Limb (tissue), 2 donors: Measurements from ENCODE around the gene PRR7.
"Not testable (repeated sequence)": the region's sequence is repeated elsewhere in the genome, so short reads cannot be mapped to it uniquely, and the experiment has no call there.

Experiments
- DNase-seq, 2 donors: peaks; one replicate each; pipeline ENCODE4 v3.0.0-alpha.2; 2016; ENCODE audit errors: extremely low spot score in 2 of 2

PRR7 gene

DNA sequence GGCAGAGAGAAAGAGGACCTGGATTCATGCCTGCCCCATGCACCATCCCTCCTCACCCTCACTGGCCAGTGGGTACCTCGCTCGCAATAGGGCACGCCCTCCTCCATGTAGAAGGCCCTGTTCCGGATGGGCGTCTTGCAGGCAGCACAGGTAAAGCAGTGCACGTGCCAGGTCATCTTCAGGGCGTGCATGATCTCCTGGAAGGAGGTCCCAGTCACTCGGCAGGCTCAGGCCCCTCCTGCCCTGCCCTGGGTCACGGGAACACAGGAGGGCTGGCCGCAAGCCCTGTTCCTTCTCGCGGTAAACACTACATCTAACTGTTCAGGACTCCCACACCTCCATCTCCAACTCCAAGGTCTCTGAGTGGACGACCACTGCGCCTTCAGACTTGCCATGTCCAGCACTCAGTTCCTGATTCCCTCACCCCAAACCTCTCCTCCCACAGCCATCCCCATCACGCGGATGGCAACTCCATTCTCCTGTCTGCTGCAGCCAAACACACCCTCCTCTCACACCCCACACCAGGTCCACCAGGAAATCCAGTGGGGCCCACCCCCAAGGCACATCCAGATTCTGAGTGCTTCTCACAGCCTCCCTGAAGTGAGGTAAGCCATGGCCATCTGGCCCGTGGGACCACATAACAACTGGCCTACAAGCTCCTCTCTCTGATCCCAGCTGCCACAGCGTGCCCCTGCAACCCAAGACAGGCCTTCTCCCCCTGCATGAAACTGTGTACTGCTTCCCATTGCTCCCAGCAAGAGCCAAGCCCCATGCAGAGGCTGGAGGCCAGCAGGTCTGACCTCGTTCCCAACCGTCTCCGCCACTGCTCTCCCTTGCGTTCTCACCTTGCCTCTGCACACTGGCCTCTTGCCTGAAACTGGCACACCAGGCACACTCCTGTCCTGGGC lies 37.6 kb downstream of the PRR7 start:
- DNase-seq, result no peak

DNA sequence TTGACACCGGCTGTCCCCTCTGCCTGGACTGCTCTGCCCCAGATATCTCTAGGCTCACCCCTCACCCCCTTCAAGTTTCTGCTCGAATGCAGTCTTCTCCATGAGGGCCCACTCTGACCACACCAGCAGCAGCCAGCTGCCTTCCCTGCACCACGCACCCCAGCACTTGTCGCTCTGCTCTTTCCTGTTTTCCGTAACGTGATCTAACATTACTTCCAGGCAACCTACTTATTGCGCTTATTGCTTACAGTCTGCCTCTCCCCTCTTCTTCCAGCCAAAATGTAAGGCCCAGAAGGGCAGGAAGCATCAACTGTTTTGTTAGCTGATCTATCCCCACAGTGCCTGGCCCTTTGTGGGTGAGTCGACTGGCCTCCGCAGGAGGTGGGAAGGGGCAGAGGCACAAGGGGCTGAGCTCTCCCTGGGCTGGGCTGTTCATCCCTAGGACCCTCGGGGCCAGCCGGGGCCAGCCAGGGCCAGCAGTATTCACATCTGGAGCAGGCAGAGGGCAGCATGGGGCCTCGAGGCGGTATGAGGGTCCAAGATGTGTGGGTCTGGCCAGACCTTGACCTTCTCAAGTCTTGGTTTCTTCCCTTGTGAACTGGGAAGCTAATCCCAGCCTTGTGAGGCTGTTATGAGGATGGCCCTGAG lies 38.4 kb downstream of the PRR7 start:
- no peak for DNase-seq

DNA sequence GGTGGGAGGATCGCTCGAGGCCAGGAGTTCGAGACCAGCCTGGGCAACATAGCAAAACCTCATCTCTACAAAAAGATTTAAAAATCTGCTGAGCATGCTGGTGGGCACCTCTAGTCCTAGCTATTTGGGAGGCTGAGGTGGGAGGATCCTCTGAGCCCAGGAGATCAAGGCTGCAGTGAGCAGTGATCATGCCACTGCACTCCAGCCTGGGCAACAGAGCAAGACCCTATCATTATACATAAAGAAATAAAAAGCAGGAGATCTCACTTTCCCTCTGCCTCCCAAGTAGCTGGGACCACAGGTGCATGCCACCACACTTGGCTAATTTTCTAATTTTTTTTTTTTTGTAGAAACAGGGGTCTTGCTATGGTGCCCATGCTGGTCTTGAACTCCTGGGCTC lies 39.1 kb downstream of the PRR7 start:
- not testable (repeated sequence) for DNase-seq

DNA sequence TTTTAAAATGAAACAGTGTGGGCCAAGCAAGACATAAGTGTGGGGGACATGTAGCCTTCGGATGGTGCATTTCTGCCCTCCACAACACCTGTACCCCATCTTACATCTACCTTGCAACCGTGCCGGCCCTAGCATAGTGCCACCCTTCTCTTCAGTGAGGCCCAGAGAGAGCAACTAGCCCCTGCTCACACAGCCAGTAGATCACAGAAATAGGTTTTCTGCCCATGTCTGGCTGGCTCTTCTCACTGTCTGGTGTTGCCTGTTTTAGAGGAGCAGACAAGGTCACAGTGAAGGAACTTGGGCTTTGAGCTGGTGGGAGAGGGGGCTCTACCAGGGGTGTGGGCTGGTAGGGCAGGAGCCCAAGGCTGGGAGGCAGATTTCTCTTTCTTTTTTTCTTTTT lies 39.6 kb downstream of the PRR7 start:
- DNase-seq, result no peak

DNA sequence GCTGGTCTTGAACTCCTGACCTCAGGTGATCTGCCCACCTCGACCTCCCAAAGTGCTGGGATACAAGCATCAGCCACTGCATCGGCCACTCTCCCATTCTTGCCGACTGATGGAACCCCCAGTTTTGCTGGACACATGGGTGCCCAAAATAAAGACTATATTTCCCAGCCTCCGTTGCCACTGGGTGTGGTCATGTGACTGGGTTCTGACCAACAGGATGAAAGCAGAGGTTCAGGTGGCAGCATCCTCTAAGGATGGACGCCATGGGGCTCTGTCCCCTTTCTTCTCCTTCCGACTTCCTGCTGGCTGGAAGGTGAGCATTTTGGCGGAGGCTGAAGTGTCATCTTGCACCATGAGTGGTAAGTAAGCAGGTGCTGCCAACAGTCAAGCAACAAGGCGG lies 40.5 kb downstream of the PRR7 start:
- DNase-seq, result no peak

DNA sequence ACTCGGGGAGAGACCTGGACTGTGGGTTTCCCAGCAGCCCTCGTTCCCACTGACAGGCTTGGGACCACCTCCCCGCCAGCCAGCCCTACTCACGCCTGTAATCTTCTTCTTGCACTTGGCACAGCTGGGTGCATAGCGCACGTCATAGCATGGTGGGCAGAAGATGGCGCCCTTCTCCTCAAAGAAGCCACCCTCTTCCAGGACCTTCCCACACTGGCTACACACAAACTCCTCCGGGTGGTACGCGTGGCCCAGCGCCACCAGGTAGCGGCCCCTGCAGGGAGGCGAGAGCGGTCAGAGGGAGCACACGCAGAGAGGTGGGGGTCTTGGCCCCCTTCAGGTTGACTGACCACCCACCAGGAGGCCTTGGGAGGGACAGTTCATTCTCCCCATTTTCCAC lies 41.4 kb downstream of the PRR7 start:
- no peak for DNase-seq

DNA sequence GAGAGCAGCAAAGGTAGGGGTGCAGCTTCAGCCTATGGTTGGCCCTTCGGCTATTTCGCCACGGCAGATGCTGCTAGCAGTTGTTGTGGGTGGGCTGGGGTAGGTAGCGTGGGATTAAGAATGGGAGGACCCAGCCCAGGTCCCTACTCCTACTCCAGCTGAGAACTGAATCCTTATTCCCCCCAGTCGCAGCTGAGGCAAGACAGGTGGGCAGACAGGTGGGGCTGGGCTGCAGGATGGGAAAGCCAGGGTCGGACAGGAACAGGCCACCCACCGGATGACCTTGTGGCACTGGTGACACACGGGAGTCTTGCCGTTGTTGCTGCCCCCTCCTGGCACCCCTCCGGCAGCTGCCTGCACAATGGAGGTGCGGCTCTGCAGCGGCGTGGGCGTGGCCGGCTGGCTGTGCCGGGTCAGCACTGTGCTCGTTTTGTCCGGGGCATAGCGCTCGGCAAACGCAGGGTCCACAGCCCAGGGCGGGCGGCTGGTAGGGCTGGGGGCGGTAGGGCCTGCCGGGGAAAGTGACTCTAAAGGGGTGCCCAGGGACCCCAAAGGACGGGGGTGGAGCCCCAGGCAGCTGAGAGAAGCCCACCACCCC lies 42.6 kb downstream of the PRR7 start:
- no peak for DNase-seq

DNA sequence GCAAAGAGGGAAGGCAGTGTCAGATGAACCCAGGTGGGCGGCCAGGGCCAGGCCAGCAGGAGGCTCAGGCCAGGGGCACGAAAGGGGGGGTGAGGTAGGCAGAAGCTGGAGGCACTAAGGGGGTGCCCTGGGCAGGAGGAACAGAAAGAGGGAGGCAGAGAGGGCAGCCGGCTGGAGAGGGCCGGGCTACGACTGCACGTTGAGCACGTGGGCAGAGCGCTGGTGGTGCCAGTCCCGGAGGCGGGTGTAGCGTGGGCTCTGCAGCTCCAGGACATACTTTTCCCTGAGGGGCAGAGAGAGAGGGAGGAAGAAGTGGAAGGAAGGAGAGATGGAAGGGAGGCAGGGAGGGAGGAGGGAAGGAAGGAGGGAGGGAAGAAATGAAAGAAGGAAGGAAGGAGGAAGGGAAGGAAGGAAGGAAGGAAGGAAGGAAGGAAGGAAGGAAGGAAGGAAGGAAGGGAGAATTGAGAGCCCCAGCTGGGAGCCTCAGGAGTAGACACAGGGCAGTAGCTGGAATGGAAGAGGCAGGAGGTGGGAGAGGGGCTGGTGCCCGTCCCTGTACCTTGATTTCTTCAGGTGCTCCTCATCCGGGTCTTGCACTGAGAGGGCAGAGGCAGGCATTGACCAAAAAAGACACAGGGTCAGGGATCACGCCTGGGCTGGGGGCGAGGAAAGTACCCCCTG lies 43.8 kb downstream of the PRR7 start:
- no peak for DNase-seq

DNA sequence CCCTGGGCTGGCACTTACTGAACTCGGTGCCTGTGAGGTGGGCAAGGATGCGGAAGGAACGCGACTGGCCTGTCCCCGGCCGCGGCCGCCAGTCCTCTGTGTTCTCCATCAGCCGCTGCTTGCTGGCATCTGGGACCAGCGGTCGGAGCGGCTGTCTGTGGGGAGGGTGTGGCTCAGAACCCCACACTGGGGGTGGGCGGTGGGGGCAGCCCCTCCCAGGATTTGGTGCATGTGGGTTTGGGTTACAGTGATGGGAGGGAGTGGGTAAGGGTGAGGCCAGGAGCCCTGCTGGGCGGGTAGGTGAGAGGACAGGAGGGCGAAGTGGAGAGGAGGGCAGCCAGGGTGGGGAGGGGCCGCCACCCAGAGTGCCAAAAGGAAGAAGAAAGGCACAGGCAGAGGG lies 44.4 kb downstream of the PRR7 start:
- DNase-seq, result no peak

DNA sequence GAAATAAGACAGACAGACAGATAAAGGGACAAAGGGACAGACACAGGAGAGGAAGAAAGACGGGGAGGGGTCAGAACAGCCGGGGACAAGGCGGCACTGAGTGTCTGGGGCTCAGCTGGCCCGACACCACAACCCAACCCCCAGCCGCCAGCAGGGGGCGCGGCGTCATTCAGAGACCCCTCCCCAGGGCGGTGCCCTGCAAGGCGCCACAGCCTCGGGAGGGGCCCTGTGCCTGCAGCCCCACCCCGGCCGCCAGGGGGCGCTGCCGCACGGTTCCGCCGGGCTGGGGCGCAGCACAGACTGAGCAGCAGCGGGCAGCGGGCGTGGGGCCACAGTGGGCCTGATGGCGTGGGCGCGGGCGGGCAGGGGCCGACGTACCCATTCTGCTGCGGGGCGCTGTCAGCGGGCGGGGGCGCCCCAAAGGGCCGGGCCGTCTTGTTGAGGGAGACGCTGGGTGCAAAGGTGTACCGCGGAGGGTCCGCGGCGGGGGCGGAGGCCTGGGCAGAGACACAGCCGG lies 44.9 kb downstream of the PRR7 start:
- peak in 1 of 2 donors; percentile 85 for DNase-seq

DNA sequence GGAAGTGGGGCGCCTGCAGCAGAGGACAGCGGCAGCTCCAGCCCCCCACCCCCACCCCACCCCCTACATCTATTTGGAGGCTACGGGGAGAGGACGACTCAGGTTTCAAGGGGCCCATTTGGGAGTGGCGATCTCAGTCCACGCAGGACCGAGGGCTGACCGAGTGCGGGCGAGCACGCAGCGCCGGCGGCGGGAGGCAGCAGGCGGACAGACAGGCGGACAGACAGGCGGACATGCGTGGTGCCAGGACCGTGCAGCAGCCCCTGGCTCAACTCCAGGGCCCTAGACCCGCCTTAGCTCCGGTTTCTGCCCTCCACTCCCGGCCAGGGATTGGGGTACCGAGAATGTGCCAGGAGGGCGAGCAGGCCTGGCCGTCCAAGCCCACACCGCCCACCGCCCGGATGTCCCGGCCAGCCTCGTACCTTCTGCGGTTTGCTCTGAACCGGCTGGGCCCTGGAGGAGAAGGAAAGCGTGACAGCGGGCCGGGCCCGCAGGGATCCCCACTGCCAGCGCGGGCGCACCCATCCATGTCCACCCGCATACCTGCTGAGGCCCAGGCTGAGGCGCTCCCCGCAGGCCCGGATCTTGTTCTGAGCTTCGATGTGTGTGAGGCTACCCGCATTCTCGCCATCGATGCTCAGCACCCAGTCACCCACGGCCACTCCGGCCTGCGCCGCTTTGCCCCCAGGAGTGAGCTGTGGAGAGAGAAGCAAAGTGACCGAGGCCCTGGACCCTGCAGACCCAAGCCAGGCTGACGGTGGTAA lies 45.6 kb downstream of the PRR7 start:
- DNase-seq, result no peak

DNA sequence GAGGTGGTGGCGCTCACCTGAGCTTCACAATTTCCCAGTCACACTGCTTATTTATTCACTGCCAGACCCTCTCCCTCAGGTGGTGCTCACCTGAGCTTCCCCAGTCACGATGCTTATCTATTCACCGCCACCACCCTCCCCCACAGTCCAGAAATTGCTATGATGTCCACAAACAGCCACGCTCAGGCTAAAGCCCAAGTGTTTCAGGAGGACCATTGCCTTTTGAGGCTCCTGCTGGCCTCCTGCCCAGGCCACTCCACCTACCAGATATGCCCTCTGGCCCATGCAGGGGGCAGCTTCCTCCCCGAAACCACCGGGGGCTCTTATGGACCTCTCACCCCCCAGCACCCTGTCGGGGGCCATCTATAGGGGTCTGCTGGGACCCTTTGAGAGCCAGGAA lies 46.2 kb downstream of the PRR7 start:
- DNase-seq, result no peak

DNA sequence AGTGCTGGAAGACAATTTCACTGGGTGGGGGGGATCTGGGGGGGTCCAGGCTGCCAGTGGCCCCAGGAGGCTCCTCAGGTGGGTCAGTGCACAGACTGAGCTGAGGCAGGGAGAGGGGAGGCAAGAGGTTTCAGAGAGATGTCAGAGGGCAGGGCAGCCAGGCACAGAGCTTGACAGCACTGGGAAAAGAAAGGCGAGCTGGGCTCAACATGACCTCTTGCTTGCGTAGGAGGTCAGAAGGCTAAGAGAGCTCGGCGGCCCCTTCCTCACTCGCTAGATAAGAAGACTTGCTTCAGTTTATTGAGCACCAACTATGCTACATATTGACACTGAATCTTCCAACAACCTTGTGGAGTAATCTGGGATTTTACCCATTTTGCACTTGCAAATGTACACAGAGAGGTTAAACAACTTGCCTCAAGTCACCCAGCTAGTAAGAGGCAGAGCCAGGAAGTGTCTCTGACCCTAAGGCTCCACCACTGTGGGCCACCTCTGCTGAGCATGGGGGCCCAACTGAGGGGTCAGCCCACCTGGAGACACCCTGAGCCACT lies 47.3 kb downstream of the PRR7 start:
- no peak for DNase-seq

DNA sequence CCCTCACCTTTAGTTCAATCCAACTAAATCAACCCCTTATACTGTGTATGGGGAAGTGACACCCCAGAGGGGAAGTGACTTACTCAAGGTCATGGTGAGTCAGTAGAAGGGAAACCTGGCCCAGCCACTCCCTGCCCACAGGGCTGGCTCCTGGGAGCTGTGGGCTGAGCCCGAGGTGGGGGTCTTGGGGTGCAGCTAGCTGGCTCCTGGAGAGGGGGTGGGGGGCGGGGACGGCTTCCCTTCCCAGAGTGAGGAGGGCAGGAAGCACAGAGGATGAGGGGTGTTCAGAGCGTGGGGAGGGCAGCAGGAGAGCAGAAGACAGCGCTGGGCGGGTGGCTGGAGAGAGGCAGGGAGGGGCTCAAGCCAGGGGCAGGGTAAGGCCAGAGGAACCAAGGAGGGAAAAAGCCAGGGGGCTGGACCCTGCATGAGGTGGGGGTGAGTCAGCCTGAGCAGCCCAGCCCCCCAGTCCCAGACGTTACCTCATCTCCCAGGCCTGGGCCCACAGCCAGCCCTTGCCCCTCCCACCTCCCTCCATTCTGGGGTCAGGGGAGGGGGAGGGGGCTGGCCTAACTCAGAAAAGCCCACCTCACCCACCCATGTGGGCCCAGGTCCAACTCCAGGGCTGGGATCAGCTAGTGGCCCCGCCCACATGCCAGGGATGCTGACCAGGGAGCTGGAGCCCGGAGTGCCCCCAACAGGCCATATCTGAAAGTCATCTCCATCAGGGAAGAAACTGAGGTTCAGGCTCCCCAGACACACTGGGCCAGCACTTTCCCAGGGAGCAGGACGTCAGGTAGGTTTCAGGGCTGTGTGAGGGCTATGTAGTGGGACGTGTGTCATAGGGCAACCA lies 48.0 kb downstream of the PRR7 start:
- DNase-seq, result peak; percentile 78 to 91

DNA sequence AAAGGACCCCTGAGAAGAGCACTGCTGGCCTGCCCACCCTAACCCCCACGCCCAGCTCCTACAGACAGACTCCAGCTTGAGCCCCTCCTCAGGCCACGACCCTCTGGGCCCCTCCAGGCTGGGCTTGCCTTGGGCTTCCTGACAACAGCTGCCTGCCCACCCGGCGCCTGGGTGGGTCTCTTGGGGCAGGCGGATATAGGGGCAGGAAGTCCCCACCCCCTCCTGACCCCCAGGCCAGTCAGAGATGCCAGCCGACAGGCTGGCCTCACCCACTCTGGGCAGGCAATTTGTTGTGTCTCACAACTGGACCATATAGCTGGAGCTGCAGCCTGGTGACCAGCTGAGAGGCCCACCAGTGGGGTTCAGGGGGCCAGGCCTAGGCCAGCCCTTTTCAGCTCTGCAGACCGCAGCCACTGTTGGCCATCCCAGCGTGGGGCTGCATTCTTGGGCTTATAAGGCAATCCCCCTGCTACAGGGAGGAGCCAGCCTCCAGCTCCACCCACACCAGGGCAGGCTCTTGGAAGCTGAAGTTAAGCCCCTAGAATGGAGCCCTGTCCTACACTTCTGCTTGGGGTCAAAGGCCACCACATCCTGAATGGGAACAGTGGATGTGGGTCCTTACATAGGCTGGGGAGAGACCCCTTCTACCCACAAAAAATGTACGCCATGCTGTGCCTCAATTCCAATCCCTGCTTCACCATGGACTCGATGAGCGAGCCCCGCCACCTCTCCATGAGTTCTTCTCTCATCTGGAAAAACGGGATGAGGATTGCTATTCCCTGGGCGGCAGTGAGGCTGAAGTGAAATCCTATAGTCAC lies 48.8 kb downstream of the PRR7 start:
- DNase-seq, result peak; percentile 79 to 80

DNA sequence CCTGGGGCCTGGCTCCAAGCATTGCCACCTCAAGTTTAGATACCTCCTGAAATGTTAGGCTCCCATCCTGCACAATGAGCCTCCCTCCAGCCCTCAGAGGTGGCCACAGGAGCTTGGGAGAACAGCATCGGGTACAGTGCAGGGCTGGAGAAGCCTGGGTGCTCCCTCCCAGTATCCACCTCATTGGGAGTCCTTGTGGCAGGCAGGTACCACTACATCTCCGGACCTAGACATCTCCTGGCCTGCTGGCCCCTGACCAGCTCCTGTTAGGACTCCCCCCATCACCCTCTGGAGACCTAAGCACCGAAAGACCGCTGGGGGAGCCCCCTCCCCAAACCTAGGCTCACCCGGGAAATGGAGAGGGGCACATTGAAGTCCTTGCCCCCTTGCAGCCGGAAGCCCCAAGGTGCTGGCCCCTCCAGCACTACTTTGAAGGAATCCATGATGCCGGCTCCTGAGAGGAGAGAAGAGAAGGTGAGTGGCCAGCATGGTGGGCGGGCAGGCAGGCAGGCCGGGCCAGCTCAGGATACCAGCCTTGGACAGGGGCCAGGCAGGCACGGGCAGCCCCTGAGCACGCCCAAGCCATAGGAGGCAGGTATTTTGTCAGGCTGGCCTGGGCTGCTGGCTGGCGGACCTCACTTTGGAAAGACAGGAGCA lies 49.6 kb downstream of the PRR7 start:
- DNase-seq, result no peak

DNA sequence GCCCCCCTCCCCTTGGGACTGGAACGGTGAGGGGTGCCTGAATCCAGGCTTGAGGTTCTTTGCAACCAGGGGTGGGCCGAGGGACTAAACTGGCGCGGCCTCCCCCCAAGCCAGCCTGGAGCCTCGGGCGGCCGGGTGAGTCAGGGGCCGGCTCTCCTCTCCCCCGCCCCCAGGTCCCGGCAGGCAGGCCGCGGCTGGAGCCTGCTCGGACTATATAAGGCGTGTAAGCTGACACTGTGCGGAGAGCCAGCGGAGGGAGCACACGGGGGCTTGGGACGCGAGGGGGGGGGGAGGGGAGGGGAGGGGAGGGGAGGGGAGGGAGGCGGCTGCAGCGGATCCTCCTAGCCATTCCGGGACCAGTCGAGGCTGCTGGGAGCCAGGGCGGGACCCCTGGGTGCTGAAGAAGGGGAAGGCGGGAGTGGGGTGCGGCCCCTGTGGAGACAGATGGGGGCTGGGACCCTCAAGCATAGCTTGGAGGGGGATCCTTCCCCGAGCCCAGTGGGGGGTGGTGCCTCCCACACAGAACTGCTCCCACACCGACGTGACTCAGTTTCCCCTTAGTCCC lies 50.2 kb downstream of the PRR7 start:
- peak; percentile 88 to 90 for DNase-seq
